ENCODE measurements around the gene TMED10. TPM values are rescaled to one million over a fixed set of nuclear protein-coding genes. Genes with fewer than 3 reads are reported as not detected.

Gene TMED10
- total RNA-seq, 1 donor from 2014 or later = 303 TPM

GRCh38 chr14:75109877-75110276 is 66.5 kb downstream of the TMED10 start:
- no peaks in the 10 kb centered on the region for H3K9me3 ChIP-seq
- H3K4me3 ChIP-seq = no peak overlapping the region
- peaks cover 100% of the 10 kb centered on the region for H3K36me3 ChIP-seq
- DNase-seq (no peak), ATAC-seq (no peak)
- H3K27me3 ChIP-seq = no peaks in the 10 kb centered on the region
- intact Hi-C loops (cut with DNase I) = no loop called here
- H3K27ac ChIP-seq = no peak overlapping the region
- TF ChIP-seq, protein P1, sequence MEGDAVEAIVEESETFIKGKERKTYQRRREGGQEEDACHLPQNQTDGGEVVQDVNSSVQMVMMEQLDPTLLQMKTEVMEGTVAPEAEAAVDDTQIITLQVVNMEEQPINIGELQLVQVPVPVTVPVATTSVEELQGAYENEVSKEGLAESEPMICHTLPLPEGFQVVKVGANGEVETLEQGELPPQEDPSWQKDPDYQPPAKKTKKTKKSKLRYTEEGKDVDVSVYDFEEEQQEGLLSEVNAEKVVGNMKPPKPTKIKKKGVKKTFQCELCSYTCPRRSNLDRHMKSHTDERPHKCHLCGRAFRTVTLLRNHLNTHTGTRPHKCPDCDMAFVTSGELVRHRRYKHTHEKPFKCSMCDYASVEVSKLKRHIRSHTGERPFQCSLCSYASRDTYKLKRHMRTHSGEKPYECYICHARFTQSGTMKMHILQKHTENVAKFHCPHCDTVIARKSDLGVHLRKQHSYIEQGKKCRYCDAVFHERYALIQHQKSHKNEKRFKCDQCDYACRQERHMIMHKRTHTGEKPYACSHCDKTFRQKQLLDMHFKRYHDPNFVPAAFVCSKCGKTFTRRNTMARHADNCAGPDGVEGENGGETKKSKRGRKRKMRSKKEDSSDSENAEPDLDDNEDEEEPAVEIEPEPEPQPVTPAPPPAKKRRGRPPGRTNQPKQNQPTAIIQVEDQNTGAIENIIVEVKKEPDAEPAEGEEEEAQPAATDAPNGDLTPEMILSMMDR (IDR thresholded peaks at IDR 0.05) = no peak
- no peaks in the 10 kb centered on the region for H3K4me1 ChIP-seq

DNA sequence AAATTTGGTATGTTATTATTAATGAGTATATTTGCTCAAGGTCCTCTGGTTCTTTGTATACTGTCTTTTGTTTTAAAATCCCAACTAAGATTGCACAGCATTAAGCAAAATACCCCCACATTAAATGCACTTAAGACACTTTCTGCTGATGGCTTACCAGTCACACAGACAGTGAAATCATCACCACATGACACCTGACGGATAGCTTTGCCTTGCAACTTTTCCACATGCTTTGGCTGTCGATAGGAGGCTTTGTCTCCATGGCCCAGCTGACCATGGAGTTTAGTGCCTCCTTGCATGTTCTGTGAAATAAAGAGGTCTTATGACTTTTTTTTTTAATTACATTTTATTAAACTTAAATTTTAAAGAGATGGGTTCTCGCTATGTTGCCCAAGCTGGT is 69.2 kb downstream of the TMED10 start:
- DNase-seq = no peak
- H3K4me3 ChIP-seq = no peak overlapping the region
- no peaks in the 10 kb centered on the region for H3K9me3 ChIP-seq
- TF ChIP-seq, protein P1 (IDR thresholded peaks at IDR 0.05) = no peak
- H3K36me3 ChIP-seq = peaks cover 98% of the 10 kb centered on the region
- no peak for ATAC-seq
- intact Hi-C loops (cut with DNase I) = no loop called here
- H3K27ac ChIP-seq = no peak overlapping the region
- no peaks in the 10 kb centered on the region for H3K27me3 ChIP-seq
- H3K4me1 ChIP-seq = no peaks in the 10 kb centered on the region

GRCh38 chr14:75101491-75101890 is 74.9 kb downstream of the TMED10 start:
- peaks cover 97% of the 10 kb centered on the region for H3K36me3 ChIP-seq
- no peak for ATAC-seq

GRCh38 chr14:75098682-75099081 is 77.7 kb downstream of the TMED10 start:
- TF ChIP-seq, protein P1 (IDR thresholded peaks at IDR 0.05) = no peak
- Histone ChIP-seq H3K27ac (no peak overlapping the region), H3K4me1 (no peaks in the 10 kb centered on the region), H3K4me3 (no peak overlapping the region), H3K36me3 (peaks cover 97% of the 10 kb centered on the region), H3K27me3 (no peaks in the 10 kb centered on the region), H3K9me3 (no peaks in the 10 kb centered on the region)
- DNase-seq = no peak
- intact Hi-C loops (cut with DNase I) = no loop called here
- ATAC-seq = no peak

More at GRCh38 chr14:75101491-75101890, 74.9 kb downstream of the TMED10 start:
- H3K27ac ChIP-seq = no peak overlapping the region
- H3K4me3 ChIP-seq = no peak overlapping the region
- H3K9me3 ChIP-seq = no peaks in the 10 kb centered on the region
- intact Hi-C loops (cut with DNase I) = no loop called here
- DNase-seq = no peak
- no peaks in the 10 kb centered on the region for H3K4me1 ChIP-seq
- H3K27me3 ChIP-seq = no peaks in the 10 kb centered on the region
- TF ChIP-seq, protein P1 (IDR thresholded peaks at IDR 0.05) = no peak

- intact Hi-C loops (cut with DNase I) = no loop called here
These were observed 78.2 kb downstream of the TMED10 start for GRCh38 chr14:75098212-75098611.

More at GRCh38 chr14:75098212-75098611, 78.2 kb downstream of the TMED10 start:
- Histone ChIP-seq H3K4me1 (no peaks in the 10 kb centered on the region), H3K27me3 (no peaks in the 10 kb centered on the region), H3K27ac (no peak overlapping the region), H3K36me3 (peaks cover 97% of the 10 kb centered on the region), H3K9me3 (no peaks in the 10 kb centered on the region), H3K4me3 (no peak overlapping the region)
- DNase-seq = no peak
- ATAC-seq = no peak
- TF ChIP-seq, protein P1 (IDR thresholded peaks at IDR 0.05) = no peak

All from upper lobe of right lung (tissue), 1 donor.